GM21717 (cell line): ENCODE measurements around the gene BRD4.

ENCODE experiments used
- ATAC-seq: cut with Tn5 transposase; IDR thresholded peaks from one replicate; pipeline ENCODE4 v1.9.1; 2021; ENCODE audit warnings: mild to moderate bottlenecking, moderate library complexity; ENCODE audit not compliant: unreplicated experiment

BRD4 gene

GRCh38 chr19:15234431-15235130 is 97.8 kb downstream of the BRD4 start:
- no peak for ATAC-seq

GRCh38 chr19:15231271-15231670 is 101.1 kb downstream of the BRD4 start:
- no peak for ATAC-seq

GRCh38 chr19:15227261-15227660 is 105.1 kb downstream of the BRD4 start:
- ATAC-seq, result no peak

- no peak for ATAC-seq
Measured at GRCh38 chr19:15225760-15226159, 106.6 kb downstream of the BRD4 start.

GRCh38 chr19:15223649-15224361 is 108.5 kb downstream of the BRD4 start:
- ATAC-seq, result no peak

GRCh38 chr19:15222738-15223648 is 109.3 kb downstream of the BRD4 start:
- ATAC-seq, result no peak

- no peak for ATAC-seq
Measured at GRCh38 chr19:15220833-15221232, 111.5 kb downstream of the BRD4 start.

- ATAC-seq, result no peak
Measured at GRCh38 chr19:15218501-15218900, 113.8 kb downstream of the BRD4 start.

- no peak for ATAC-seq
Measured at GRCh38 chr19:15216363-15216762, 116.0 kb downstream of the BRD4 start.

- ATAC-seq, result no peak
Measured at GRCh38 chr19:15213715-15214381, 118.5 kb downstream of the BRD4 start.

GRCh38 chr19:15212711-15213110 is 119.6 kb downstream of the BRD4 start:
- ATAC-seq, result no peak

GRCh38 chr19:15210323-15210781 is 122.0 kb downstream of the BRD4 start:
- no peak for ATAC-seq

- ATAC-seq, result no peak
Measured at GRCh38 chr19:15201374-15202023, 130.8 kb downstream of the BRD4 start.

GRCh38 chr19:15200553-15201364 is 131.6 kb downstream of the BRD4 start, which contains the start of gene NOTCH3:
NOTCH3 (minus strand) TSS chr19:15200995; CDS start chr19:15200905, 90 bp downstream.
- no peak for ATAC-seq

- ATAC-seq, result no peak
Measured at GRCh38 chr19:15199661-15200552, 132.4 kb downstream of the BRD4 start.

- ATAC-seq, result no peak
Measured at GRCh38 chr19:15198951-15199660, 133.2 kb downstream of the BRD4 start.

GRCh38 chr19:15197942-15198341 is 134.4 kb downstream of the BRD4 start:
- ATAC-seq, result no peak
